KOPT-K1 (cell line): ENCODE measurements around the gene SATB2.

ENCODE experiments used
- H3K27ac ChIP-seq: fragments of 200-600 bp; sonication (generic); 2 replicates; pipeline ENCODE4 v1.5.1; 2016; ENCODE audit warnings: antibody characterized with exemption, mild to moderate bottlenecking, low read depth, low read length; ENCODE audit not compliant: poor library complexity, severe bottlenecking
- H3K36me3 ChIP-seq: fragments of 200-600 bp; sonication (generic); 2 replicates; pipeline ENCODE4 v1.5.1; 2017; ENCODE audit warnings: antibody characterized with exemption, mild to moderate bottlenecking, low read length, moderate library complexity; ENCODE audit not compliant: insufficient read depth
- H3K9me3 ChIP-seq: fragments of 200-600 bp; sonication (generic); 2 replicates; pipeline ENCODE4 v1.5.1; 2017; ENCODE audit warnings: antibody characterized with exemption, low read length, mild to moderate bottlenecking; ENCODE audit not compliant: insufficient read depth, poor library complexity, severe bottlenecking

SATB2 gene

DNA sequence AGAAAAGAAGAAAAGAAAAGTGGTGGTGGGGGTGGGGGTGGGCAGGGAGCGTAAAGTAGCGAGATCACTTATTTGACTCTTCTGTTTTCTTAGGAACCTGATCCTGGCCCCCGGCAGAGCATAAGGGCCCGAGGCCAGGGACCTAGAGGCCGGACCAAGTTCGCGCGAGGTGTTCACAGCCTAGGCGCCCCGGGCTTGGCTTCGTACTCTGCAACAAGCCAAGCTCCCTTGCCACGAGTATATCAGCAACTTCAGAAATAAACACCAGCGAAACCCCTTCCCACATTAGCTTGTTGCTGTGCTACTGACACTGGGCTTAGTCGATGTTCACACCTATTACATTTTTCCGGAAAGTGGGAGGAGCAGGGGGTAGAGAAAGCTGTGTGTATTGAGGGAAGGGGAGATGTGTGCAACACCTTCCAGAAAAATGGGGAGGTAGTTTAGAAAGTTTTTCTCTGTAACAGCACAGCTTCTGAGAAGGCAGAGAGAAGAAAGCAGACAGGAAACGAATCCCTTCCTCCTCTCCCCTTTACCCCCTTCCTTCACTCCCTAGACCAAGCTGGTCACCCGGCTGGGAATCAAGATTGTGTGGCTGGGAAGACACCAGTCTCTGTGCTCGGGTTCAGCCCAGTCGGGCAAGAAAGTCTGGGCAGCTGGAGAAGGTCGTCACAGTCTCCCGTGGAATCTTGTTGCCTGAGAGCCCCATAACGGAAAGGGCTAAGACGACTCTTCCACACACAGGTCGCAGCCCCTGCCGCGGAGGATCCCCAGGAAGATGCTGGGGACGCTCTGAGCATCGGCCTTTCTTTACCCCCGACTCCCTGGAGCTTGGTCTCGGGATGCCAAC lies 12.0 kb upstream of the SATB2 start:
- Histone ChIP-seq H3K27ac (no peak overlapping the region), H3K9me3 (no peaks in the 10 kb centered on the region), H3K36me3 (no peaks in the 10 kb centered on the region)

DNA sequence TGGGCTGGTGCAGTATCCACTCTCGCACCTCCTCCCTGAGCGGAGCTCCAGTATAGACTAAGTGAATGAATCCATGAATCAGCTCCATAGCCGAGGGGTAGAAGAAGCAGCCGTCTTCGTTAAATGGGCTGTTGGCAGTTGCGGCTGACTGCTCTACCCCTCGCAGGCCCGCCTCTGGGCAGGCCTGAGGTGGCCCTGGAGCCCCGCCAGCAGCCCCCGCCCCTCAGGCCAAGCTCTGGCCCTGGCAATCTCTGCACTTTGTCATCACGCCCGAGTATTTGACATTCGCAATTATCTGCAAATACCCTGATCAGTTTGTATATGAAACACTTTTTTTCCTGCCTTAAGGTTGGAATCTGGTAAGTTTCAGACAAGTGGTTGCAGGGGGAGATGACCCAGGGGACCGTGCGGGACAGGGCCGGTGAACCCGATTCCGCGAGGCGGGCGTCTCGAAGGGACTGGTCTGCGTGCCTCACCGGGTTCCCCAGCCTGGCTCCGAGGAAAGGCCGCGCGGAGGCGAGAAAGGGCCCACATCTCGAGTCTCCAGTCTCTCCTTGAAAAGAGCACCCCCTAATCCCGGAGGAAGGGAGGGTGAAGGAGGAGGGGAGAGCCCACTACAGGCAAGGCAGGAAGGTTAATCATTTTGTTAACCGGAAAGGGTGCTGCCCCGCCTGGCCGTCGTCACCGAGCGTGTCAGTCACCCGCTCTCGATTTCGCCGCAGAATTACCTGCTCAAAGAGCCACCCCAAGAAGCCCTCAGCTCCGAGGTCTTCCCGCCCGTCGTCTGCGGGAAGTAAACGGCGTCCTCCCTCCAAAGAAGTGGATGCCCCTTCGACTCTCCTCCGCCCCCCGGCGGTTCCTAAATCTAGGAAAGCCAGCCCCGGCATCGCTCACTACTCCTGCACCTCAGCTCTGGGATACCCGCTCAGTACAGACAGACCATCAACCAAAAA lies 11.1 kb upstream of the SATB2 start:
- H3K9me3 ChIP-seq: no peaks in the 10 kb centered on the region
- no peak overlapping the region for H3K27ac ChIP-seq
- no peaks in the 10 kb centered on the region for H3K36me3 ChIP-seq

DNA sequence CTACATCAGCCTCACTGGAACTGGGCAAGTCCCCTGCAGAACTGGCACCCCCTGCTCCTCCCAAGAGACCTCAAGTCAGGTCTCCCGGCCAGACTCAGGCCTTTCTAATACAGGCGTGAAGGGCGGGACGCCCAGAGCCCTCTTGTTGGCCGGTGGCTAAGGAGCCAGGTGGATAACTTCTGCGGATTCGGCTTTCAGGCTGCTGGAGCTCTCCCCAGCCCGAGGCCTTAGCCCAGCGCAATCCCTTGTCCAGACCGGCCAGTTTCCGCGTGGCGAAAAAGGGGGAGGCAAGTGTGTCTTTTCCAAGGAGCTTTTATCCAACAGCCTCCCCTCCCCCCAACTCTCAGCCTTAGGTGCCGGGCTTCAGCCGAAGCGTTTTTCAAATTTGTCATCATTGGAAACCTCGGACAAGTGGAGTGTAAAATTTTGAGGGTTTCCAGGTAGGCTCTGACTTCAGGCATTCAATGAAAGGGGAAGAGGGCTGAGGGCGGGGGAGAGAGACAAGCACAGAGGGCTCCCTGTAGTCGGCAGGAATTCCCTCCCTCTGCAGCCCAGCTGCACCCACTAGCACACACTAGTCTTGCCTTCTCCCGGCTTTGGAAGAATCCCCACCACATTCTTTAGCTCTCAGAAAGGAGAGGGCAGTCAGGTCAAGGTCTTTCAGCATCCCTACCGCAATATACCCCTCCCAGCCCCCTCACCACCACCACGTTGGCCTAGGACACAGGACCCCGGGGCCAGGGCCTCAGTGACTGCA lies 9.5 kb upstream of the SATB2 start:
- no peaks in the 10 kb centered on the region for H3K9me3 ChIP-seq
- no peak overlapping the region for H3K27ac ChIP-seq
- H3K36me3 ChIP-seq: no peaks in the 10 kb centered on the region

DNA sequence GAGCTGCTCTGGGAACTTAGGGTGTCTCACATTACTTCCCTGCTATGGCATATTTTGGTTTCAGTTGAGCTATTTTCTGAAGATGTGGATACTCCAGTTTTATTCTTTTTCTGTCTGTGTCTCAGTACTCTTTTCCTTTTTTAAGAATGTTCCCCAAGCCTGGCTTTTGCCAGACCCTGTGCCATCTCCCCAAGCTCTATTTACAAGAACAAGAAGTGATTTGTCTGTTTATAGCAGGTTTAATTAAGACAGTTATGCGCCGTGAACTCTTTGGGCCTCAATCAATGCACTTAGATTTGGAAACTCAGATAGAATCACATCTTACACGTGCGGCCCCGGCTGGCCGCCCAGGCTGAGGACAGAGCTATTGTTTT lies 8.9 kb upstream of the SATB2 start:
- Histone ChIP-seq H3K27ac (no peak overlapping the region), H3K9me3 (no peaks in the 10 kb centered on the region), H3K36me3 (no peaks in the 10 kb centered on the region)

DNA sequence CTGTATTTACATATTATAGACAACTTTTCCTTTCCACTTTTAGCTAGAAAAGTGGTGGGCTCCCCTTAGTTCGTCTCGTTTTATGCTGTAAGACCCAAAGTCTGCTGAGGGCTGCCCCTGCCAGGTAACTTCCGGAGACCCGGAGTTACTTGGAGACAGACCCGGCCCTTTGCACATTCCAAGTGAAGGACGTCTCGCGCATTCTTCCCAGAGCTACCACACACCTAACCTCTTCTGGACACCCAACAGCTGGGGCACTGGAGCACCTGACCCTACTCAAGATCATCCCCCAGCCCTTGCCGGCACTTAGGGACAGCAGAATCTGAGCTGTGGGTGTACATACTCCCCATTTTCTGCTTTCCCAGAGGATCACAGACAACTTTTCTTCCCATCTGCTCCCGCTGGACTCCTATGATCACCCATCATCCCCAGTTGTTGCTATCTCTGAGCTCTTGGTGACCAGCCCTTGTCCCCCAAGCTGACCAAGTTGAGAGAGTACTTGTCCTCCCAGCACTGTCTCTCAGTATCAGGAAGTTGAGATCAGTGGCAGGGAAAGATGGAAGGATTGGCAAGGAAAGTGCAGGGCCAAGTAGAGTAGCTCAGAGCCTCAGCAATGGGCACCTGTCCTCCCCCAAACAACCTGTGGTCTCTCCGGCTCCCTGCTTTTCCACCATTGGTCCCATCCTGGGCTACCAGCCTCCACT lies 8.4 kb upstream of the SATB2 start:
- Histone ChIP-seq H3K9me3 (no peaks in the 10 kb centered on the region), H3K27ac (no peak overlapping the region), H3K36me3 (no peaks in the 10 kb centered on the region)

DNA sequence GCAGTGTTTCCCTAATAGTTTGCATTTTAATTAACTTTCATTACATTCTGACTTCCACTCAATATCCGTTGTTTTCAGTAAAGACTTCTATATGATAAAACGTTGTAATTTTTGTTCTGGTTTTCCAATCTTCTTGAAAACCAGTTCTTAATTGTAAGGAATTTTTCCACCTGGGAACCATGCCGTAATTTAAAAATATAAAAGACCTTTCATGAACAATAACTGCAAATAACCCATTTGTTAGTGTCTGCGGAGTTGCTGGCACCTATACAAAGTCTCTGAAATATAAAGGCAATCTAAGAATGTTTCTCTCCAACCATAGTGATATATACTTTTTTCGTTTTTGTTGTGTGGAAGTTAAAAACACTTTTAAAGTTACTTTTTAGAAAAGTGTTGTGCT lies 7.7 kb upstream of the SATB2 start:
- no peak overlapping the region for H3K27ac ChIP-seq
- no peaks in the 10 kb centered on the region for H3K9me3 ChIP-seq
- no peaks in the 10 kb centered on the region for H3K36me3 ChIP-seq

DNA sequence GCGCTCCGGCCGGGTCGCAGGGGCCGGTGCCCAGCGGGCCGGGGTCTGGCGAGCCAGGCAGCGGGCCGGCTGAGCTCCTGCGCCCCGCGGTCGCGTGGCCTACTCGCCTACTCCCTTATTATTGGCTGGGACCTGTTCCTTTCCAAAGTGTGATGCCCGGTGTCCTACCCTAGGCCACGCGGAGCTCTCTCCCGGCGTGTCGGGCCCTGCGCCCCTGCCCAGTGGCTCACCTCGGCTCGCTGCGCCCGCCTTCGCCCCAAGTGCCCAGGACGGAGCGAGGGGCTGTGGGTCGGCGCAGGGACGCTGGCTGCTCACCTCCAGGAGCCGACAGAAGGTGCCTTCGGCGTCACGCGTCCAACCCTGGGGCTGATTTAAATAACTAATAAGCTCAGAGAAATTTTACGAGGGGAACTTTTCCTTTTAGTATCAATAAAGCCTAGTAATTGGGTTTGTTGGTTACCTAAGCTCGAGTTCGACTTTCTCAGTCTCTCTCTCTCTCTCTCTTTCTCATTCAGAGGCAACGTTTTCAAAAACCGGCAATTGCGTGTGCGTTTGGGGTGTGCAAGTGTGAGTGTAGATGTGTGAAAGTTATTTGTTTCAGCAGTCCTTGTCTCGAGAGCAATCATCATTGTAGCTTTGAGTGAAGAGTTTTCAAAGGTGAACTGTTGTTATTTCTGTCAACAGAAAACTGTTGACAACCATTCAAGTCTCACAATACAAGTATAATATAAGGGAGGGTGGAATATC lies 7.0 kb upstream of the SATB2 start:
- H3K27ac ChIP-seq: no peak overlapping the region
- no peaks in the 10 kb centered on the region for H3K9me3 ChIP-seq
- H3K36me3 ChIP-seq: no peaks in the 10 kb centered on the region

DNA sequence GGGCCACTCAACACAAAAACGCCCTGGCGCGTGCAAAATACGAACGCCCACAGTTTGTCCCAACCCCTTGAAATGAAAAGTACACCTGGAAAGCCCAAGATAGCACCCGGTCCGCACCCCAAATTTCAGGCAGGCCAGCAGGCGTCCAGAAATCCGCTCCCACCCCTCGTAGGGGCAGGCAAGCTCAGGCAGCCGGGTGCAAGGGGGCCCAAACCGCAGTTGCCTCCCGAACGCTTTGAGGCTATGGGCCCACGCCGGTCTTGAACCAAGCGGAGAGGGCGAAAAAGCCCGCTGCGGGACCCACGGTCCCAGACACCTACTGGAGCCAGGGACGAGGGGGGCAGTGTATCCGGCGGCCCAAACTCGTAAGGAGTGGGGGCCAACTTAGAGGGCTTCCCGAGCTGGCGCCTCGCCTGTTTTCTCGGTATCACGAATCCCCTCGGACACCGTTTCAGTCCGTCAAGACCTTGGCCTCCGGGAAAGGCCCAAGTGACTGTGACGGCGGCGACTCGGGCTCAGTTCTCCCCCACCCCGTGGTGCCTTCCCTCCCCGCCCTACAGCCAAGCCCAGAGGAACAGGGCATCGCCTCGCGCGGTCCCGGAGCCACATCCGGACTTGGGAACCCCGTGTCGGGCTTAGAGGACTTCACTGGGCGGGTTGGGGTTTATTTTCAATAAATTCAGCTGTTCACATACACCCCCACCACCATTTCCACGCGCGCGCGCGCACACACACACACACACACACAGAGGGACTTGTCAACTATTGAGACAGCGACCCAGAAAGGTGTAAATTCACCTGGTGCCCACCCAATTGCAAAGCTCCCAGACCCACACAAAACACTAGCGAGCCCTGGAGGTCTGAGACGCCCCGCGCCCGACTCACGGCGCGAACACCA lies 6.2 kb upstream of the SATB2 start:
- Histone ChIP-seq H3K9me3 (no peaks in the 10 kb centered on the region), H3K27ac (no peak overlapping the region), H3K36me3 (no peaks in the 10 kb centered on the region)

DNA sequence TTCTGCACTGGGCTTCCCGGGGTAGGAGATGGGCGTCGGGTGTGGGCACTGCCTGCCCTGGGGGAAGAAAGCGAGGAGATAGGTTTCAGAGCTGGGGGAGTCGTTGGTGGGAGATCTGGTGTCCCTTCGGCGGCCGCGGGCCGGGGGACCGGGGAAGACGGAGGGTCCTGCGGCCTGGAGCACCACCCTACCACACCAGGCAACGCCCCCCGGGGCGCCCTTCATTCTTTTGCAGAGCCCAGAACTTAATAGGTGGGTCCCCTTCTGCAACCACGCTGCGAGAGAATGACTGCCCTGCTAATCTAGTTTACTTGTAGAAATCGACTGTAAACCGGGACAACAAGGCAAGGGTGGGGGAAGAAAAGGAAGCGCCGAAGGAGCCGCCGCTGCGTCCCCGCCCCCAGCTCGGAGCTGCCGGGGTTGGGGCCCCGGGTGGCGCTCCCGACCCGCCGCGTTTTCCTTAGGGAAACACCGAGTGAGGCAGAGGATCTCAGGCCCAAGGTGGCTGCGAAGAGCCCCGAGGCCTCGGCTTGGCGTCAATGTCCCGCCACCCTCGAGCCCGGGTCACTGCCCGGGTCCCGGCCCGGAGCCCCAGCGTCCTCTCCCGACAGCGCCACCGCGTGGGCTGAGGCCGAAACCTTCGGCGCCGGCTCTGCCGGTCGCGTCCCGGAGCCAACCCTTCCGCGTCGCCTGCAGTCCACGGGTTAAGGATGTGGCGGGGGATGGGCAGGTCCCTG lies 5.4 kb upstream of the SATB2 start:
- H3K9me3 ChIP-seq: no peaks in the 10 kb centered on the region
- H3K36me3 ChIP-seq: no peaks in the 10 kb centered on the region
- H3K27ac ChIP-seq: no peak overlapping the region

DNA sequence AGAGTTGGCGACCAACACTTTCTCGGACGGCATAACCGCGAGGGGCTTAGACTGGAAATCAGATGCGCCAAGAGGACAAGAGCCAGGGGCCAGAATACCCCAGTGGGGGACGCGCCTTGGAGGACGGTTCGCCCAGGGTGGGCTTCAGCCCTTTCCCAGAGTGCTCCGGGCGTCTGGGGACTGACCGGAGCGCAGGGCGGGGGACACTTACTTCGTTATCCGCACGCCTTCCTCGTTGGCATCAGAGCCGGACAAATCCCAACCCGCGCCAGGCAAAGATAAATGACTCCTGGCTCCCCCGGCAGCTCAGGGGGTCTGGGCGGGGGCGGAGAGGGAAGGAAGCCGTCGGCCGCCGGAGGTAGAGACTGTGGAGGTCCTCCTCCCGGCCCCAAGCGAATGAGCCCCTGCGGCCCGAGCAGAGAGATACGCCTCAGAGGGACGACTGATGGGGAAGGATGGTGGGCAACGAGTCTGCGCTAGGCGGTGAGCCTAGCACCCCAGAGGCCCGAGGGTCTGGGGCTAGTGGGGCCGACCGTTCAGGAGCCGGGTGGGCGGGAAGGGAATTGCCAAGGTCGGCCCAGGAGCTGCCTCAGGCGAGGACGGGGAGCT lies 4.7 kb upstream of the SATB2 start:
- Histone ChIP-seq H3K36me3 (no peaks in the 10 kb centered on the region), H3K9me3 (no peaks in the 10 kb centered on the region), H3K27ac (no peak overlapping the region)

DNA sequence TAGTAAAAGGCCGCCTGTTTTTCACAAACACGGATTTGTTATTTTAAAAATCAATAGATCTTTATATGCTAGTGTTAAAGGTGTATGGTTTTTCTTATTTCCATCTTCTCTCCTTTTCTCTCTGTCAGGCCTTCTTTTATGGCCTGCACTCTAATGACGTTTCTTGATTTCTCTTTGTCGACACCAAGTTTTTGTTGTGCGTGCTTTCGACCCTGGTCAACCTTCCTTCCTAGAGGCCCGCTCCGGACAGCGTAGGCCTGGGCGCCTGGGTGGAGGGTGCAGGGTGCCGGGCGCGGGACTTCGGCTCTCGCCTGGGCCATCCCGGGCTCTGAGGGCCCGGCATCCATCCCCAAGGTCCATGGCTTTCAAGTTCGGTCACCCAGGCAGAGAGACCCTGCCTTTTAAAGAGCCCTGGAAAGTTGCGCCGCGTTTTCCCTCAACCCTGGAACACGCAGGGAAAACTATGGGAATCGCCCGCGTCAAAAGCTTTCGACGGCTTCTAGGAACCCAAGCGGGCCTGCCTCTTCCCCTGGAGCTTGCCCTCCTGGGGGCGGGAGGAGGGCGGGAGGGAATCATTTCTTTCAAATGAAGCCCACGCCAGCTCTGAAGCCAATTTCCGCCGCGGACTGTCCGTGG lies 4.1 kb upstream of the SATB2 start:
- H3K9me3 ChIP-seq: no peaks in the 10 kb centered on the region
- H3K36me3 ChIP-seq: no peaks in the 10 kb centered on the region
- H3K27ac ChIP-seq: no peak overlapping the region
